HG03558 (cell line): ENCODE data around the gene KLHL22.
"Not testable (repeated sequence)": the region's sequence is repeated elsewhere in the genome, so short reads cannot be mapped to it uniquely, and the experiment has no call there.

Experiments
- ATAC-seq: cut with Tn5 transposase; IDR thresholded peaks from one replicate; pipeline ENCODE4 v1.9.1; 2021; ENCODE audit warnings: moderate number of reproducible peaks; ENCODE audit not compliant: unreplicated experiment; ENCODE audit errors: extremely low read depth

Gene KLHL22

DNA sequence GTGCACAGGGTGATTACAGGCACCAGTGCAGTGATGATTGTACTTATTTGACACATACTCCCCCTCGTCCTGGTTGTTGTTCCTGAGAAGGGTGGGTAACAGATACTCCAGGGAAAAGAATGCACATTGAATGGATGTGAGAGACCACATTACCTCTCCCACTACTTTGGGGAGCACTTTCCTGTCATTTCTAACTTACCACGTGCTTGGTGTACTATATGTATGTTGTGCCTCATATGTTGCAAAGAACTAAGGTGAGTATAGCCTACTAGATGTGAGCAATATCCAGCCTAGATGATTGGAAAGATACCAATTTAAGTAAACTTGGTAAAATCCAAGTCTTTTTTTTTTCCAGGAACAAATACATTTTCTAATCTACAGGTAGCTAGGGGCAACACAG lies 43.7 kb downstream of the KLHL22 start:
- no peak for ATAC-seq

DNA sequence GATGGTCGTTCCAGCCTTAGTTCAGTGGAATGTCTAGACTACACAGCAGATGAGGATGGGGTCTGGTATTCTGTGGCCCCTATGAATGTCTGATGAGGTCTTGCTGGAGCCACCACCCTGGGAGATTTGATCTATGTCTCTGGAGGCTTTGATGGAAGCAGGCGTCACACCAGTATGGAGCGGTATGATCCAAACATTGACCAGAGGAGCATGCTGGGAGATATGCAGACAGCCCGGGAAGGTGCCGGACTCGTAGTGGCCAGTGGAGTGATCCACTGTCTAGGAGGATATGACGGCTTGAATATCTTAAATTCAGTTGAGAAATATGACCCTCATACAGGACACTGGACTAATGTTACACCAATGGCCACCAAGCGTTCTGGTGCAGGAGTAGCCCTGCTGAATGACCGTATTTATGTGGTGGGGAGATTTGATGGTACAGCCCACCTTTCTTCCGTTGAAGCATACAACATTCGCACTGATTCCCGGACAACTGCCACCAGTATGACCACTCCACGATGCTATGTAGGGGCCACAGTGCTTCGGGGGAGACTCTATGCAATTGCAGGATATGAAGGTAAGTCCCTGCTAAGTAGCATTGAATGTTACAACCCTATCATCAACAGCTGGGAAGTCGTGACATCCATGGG lies 44.3 kb downstream of the KLHL22 start:
- ATAC-seq = not testable (repeated sequence)

DNA sequence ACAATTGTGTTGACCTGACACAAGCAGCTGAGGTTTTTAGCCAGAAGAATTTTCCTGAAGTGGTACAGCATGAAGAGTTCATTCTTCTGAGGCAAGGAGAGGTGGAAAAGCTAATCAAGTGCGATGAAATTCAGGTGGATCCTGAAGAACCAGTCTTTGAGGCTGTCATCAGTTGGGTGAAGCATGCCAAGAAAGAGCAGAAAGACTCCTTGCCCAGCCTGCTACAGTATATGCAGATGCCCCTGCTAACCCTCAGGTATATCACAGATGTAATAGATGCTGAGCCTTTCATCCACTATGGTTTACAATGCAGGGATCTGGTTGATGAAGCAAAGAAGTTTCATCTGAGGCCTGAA lies 45.1 kb downstream of the KLHL22 start:
- no peak for ATAC-seq

DNA sequence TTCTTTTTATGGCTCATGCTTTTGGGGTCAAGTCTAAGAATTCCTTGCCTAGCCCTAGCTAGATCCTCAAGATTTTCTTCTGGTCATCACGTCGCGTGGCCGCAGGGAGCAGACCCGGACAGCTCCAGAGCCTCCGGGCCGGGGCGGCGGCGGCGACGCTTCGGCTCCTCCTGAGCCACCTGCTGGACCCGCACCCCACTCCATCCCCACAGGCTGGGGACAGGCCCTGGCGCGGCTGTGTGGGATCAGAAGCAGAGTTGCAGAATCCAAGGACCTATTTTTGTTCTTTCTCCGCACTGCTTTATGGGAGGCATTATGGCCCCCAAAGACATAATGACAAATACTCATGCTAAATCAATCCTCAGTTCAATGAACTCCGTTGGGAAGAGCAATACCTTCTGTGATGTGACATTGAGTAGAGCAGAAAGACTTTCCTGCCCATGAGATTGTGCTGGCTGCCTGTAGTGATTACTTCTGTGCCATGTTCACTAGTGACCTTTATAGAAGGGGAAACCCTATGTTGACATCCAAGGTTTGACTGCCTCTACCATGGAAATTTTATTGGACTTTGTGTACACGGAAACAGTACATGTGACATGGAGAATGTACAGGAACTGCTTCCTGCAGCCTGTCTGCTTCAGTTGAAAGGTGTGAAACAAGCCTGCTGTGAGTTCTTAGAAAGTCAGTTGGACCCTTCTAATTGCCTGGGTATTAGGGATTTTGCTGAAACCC lies 45.6 kb downstream of the KLHL22 start:
- no peak for ATAC-seq

DNA sequence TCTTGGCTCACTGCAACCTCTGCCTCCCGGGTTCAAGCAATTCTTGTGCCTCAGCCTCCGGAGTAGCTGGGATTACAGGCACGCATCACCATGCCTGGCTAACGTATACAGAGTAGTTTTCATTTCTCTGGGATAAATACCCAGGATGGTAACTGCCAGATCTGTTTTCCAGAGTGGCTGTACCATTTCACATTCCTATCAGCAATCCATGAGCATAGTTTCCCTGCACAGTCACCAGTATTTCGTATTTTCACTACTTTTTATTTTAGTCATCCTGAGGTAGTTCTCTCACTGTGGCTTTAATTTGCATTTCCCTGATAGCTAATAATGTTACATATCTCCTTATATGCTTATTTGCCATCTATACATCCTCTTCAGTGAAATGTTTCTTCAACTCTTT lies 47.0 kb downstream of the KLHL22 start:
- no peak for ATAC-seq

DNA sequence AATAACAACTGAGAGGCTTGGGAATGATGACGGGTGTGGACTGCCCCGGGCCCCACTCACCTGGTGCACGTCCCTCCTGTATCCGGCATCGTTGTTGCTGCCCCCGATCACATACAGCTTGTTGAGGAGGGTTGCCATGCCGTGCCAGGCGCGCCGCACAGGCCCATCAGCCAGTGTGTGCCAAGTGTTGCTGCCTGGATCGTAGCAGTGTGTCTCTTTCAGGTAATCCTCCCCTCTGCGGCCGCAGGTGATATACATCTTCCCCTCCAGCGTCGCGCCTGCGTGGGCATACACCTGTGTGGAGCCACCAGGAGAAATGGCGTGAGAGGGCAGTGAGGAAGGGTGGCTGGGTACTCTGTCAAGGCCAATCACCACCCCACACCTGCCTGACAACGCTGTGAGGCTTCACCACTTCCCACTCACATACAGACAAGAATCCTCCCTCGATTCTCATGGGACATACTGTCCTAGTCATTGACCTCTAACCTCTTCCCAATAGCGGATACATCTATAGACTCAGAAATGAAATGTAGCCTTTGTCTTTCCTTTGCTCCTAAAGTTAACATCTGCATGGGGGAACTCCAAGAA lies 49.1 kb downstream of the KLHL22 start:
- ATAC-seq = no peak

DNA sequence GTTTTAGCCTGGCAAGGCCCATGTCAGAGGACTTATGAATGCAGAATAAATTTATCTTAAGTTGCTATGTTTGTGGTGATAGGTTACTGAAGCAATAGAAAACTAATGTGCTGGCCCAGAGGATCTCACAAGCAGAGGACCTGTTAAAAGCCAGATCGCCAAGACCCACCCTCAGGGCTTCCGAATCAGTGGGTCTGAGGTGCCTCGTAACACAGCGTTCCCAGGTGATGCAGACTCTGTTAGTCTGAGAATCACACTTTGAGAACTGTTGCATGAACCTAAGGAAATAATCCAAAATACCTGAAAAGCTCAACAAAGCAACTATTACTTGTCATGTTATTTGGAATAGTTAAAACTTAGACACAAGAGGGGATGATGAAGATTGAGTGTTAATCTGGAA lies 51.3 kb downstream of the KLHL22 start:
- ATAC-seq = no peak

DNA sequence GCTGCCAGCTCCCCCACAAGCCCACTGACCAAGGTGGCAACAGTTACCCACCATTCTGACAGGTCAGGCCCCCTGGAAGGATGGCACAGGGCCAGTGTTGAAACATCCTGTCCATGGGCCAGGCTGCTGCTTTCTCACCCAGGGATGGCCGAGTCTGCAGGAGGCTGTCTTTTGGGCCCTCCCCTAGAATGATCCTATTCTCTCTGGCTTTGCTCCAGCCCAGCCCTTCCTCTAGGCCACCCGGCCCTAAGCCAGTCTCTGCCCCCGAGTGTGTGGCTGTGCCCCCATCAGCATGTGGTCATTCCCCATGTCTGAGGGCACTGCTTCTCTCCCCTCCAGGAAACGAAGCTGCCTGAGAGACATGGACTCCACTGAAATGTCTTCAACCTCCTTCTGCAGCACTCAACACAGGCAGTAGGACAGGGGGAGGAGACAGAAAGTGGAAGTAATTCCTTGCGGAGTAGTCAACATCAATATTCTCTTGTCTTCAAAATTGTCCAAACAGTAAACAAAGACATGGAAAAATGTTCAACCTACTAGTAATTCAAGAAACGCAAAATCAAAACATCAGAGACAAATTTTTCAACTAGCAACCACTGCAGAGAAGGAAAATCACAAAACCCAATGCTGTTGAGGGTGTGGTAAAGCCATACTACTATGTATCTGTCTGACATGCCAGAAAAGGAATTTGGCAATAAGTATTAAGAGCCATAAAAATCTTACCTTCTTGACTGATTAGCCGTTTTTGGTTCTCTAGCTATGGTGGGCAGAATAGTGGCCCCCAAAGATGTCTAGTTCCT lies 52.9 kb downstream of the KLHL22 start:
- ATAC-seq = no peak

DNA sequence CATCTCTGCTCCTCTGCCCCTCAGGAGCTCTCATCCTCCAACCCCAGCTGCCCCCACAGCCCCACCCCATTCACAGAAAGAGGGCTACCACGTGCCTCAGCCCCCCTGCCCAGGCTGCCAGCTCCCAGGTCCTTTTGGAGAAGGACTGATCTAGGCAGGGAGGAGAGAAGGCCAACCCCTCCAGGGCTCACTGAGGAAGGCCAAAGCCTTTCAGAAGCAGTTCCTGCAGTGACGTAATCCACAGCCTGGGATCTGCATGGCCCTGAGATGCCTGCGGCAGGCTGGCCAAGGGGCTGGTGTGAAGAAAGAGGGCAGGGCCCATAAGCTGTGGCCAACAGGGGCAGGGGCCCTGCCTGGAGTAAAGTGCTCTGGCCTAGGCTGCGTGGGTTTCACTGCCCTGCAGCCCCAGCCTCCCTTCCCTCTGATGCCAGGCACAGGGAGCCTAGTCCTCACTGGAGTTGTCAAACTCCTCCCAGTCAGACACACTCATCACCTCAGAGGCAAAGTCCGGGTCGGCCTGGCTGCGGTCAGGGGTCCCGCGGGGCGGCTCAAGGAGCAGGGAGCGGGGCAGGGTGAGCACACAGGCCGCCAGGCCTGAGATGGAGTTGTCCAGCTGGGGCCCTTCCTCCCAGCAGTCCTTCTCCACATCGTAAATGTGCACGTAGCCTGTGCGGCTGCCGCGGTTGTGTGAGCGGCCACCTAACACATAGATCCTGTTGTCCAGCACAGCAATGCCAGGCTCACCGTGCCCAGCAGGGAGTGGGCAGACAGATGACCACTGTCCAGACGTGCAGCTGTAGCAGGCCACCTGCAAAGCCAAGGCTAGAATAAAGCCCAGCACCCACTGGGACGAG lies 53.7 kb downstream of the KLHL22 start:
- no peak for ATAC-seq

DNA sequence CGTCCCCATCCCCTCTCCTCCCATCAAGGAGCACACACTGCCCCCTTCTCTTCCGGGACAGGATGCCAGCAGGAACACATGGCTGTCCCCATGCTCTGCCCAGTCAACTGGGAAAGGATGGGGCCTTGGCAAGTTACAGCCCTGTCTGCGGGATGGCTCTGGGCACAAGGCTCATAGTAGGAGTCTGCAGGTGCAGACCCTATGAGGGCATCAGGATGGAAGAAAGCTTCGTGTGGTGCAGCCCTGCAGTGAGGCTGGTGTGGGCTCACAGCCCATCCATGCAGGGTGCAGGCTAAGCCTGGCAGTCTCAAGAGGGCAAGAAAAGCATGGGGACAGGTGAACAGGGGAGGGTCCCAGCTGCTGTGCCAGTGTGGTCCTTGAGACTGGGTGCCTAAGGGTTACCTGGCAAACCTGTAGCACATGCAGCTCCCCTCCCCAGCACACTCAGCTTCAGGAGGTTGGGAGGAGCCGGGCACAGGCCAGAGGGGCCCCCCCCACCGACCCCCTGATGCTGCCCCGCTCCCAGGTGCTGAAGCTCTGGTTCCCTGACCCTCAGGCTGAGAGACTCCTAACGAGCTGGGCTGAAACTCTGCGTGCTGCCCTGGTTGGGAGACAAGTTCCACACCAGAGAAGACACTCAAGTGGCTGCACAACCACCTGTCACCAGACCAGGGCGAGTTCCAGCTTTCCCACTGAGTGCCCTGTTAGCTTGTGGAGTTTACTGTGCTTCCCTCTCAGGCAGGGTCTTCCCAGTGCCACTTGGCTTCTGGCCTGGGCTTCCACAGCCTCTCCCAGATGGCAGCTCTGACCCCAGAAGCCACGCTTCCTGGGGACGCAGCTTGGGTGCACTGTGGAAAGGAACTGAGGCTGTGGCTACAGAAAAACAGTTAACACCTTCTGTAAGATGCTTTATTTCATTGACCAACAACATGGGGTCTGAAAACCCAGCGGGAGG lies 54.7 kb downstream of the KLHL22 start:
- ATAC-seq = no peak

DNA sequence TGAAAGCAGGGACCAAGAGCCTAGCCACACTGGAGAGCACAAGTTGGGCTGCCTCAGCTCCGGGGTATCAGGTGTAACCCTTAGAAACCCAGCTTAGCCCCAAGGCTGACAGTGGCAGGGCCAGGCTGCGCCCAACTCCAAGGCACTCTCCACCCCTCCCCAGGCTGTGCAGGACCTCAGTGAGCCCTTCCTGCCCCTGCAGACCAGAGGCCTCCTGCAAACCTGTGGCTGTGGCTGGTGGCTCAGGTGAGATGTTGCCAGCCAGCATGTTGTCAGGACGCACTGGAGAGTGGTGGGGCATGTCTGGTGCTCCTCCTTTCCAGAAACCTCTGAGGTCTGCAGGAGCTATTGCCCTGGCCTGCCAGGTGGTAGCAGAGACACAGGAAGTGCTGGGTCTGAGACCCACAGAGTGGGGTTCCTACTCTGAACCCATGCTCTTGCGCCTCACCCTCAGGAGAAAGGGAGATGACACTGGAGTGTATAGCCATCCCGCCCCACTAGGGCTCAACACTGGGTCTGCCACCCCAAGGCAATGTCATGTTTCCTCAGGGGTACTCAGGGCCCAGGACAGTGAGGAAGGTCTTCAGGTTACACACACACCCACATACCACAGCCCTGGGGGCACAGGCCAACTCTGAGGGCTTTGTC lies 55.5 kb downstream of the KLHL22 start:
- ATAC-seq = no peak

DNA sequence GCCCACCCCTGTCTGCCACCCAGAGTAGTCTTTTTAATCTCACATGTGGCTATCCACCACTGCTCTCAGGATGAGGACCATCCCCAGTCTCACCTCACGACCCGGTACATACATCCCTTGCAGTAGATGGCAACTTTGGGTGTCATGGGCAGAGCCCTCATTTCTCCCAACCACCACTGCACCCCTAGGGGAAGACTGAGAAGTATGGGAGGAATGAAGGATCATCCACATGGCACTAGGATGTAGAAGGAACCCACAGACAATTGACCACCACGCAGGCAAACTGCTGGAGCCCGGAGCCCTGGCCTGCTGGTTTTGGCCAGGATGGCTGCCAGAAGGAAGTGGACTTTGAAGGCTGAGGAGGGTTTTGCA lies 56.1 kb downstream of the KLHL22 start:
- ATAC-seq = no peak

DNA sequence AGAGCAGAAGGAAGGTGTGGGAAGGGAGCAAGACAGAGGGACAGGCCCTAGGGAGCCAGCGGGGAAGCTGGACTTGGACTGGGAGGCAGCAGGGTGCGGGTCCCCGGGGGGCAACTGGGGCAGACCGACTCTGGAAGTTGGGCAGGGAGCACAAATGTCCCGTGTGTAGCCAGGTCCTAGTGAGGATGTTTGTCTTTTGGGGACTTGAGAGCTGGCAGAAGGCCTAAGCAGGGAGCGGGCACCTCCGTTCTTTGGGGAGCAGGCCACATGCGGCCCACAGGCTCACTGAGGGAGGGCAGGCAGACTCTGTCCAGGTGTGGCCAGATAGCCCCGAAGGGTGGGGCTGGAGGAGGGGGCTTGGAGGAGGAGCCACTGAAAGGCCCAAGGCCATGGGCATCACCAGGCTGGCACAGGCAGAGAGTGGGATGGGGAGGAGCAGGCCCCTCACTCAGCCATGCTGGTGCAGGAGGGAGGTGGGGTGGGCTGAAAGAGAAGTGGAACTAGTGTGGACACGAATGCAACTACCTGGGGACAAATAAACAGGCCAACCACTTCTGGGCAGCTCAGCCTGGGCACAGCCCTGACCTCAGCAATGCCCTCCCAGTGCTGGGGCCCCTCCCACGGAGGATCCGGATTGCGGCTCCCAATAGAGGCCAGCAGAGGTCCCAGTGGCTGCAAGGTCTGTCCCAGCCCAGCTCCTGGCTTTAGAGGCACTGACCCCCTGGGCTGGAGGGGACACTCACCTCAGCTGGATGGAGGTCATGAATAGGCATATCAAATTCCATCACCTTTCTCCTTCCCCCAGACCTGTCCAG lies 56.7 kb downstream of the KLHL22 start:
- ATAC-seq = no peak

DNA sequence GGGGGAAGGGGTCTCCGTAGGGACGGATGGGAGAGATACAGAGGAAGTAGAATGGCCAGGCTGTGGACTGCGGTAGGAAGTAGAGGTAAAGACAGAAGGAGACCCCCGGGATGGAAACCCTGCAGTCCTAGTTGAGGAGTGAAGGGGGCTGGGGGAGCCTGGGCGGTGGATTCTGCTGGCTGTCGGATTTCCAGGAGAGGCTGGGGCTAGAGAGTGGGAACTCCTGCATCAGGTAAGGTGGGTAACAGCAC lies 57.2 kb downstream of the KLHL22 start:
- no peak for ATAC-seq

DNA sequence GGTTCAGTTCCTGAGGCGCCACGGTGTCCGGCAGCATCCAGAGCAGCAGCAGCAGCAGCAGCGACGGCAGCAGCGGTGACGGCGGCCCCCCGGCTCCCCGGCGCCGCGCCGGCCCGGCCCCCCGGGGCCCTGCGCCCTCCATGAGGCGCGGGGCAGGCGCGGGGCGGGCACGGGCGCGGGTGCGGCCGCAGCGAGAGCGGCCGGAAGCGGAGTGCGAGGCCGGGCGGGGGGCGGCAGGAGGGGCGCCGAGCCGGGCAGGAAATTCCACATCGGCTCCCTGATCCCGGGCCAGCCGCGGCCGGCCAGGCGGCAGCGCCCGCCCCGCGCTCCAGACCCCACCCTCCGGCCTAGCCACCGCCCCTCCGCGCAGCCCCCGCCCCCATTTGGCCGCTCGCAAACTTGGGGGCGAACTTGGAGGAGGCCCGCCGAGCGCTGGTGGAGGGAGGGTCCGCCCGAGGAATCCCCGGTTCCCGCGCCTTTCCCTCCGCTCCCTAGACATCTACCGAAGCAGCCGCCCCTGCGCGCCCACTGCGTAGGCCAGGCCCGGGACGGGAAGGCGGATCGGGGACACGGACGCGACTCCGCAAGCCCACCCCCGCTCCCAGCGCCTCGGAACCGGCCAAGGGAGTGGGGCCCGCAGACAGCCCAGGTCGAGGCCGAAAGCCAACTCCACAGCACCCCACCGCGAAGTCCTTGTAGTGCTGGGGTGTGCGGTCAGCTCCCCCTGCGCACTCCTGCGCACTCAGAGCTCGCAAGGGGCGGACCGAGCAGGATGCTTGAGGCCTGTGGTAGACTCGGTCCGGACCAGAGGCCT lies 57.8 kb downstream of the KLHL22 start, which contains the start of gene SCARF2:
Gene SCARF2 (minus strand): TSS at position 213 of the 814 bp plus-strand sequence. CDS start 71 bp downstream, at position 142.
- ATAC-seq = no peak

DNA sequence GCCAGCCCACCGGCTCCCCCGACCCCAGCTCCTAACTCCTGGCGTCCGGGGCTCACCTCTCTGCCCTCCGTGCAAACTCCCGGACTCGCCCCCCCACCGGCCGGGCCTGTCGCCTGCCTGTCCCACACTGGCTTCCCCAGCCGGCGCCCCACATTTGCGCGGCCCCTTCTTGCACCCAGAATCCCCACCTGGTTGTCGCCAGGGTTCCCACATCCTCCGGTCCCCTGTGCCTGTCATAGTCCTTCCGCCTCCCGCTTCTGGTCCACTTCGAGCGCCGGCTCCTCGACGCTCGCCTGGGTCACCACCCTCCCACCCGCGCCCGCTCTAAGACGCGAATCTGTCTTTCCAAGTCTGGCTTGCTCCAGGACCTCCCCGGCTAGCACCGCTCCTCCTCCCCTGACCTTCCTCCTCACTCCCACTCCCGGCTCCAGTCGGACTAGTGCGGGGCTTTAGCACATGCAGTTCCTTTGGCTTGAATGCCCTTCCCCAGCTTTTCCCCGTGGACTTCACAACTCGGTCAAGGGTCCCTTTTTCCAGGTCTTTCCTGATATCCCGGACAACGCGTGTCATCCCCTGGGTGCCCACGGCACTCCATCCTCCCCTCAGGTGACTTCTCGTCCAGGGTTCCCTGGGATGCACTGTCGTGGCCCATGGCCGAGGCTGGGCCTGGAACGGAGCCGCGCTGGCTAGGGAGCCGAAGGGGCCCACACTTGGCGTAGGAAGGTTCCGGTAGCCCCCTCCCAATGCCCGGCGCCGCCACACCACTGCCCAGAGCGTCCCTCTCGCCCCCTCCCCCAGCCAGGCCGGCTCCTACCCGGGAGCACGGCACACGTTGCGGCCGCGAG lies 58.6 kb downstream of the KLHL22 start:
- ATAC-seq = no peak
